Activated gamma-delta T cell (primary cell): ENCODE measurements around the gene TBC1D7.

Experiments used
- DNase-seq: peaks from one replicate; lab custom pipeline; 2025; lab: John Stamatoyannopoulos, UW

TBC1D7 gene

DNA sequence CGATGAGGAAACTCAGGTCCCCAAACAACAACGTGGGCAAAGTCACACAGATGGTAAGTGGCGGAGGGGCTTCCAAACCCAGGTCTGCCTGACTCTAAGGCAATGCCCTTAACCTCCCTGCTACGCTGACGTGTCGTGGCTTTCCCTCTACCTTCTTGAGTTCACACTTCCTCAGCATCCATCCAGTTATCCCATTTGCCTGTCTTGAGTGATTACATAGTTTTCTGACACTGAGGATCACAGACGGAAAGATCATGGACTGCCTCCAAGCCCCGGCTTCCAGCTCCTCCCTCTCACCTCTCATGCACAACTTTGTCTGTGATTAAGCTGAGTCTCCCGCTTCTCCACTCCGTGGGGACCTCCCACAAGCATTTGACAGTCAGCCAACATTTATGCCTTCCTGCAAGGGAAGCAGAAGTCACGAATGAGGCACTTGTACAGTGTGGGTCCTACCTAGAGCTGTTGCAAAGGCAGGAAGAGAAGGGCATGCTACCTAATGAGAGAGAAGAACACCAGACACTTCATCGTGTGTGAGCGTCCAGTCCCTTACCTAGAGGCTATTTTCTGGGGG lies 33.8 kb downstream of the TBC1D7 start:
- DNase-seq = no peak

DNA sequence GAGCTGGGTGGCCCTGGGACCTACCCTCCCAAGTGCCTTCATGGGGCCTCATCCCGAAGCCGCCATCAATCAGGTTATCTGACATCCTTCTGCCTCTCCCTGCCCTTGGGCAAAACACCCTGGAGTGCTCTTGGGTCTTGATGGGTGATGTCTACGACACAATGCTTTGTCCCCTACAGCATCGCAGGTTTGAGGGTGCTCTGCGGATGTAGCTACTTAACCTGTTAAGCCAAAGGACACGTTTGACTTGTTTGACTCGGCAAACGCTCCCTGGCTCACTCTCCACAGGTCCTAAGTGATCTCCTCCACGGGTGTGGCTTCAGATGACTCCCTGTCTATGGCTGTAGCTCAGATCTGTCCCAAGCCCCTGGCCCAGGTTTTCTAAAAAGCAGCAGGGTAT lies 35.6 kb downstream of the TBC1D7 start:
- DNase-seq = no peak

DNA sequence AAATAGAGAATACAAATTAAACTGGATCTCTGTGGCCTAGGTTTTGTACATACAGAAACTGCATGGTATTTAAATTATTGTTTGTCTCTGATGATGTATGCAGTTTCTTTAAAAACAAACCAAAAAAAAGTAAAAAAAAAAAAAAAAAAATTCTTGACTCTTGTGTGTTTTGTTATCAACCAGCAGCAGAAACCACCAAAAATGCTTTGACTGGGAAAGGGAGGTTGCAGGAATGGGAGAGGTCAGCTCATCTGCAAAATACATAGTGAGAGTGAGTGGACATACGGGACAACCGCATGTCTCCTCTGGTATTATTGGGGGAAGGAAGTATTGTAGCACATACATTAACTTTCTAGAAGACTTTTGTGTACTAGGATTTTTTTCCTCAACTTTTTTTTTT lies 38.0 kb downstream of the TBC1D7 start:
- no peak for DNase-seq

DNA sequence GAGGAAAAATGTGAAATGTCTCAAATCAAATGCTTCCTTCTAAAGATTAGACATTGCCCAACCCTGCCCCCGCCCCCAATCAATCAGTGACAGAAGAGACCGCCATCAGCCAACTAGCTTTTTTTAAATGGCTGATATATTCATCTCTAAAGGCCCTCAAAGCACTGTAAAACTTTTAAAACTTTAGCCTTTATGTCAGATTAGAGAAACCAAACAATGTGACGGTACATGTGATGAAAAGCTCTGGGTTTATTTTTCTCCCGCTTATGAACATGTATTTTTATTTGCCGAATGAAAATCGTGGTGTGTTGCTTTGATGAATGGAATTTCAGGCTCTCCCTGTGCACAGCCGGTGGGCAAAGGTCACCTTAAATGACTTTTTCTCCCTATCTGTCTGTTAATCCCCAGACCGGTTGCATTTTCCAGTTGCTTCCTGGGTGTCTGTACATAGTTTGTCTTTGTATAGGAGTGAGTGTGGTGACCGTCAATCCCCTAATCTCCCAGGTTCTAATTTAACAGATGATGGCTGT lies 38.5 kb downstream of the TBC1D7 start:
- DNase-seq = no peak

- no peak for DNase-seq
Measured at GRCh38 chr6:13288969-13289391, 39.4 kb downstream of the TBC1D7 start.

GRCh38 chr6:13288481-13288880 lies 39.9 kb downstream of the TBC1D7 start:
- DNase-seq = no peak

GRCh38 chr6:13287104-13287503 lies 41.2 kb downstream of the TBC1D7 start:
- DNase-seq = no peak

- DNase-seq = no peak
Measured at GRCh38 chr6:13286181-13286580, 42.2 kb downstream of the TBC1D7 start.

- DNase-seq = no peak
Measured at GRCh38 chr6:13285705-13286104, 42.6 kb downstream of the TBC1D7 start.

GRCh38 chr6:13284646-13285045 lies 43.7 kb downstream of the TBC1D7 start:
- no peak for DNase-seq

DNA sequence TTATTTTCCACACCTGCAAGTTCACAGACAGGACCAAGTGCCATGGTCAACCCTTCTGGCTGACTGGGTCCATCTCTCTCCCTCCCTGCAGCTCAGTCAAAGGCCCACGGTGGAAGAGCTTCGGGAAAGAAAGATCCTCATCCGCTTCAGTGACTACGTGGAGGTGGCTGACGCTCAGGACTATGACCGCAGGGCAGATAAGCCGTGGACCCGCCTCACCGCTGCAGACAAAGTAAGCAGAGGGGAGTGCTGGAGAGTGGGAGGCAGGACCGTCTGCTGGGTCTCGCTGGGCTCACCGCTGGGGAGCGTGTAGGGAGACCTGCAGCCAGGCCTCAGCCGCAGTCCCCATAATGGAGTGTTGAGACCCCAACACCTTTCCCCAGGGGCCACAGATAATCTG lies 45.0 kb downstream of the TBC1D7 start:
- DNase-seq = no peak

- DNase-seq = no peak
Measured at GRCh38 chr6:13282393-13283069, 45.8 kb downstream of the TBC1D7 start.

DNA sequence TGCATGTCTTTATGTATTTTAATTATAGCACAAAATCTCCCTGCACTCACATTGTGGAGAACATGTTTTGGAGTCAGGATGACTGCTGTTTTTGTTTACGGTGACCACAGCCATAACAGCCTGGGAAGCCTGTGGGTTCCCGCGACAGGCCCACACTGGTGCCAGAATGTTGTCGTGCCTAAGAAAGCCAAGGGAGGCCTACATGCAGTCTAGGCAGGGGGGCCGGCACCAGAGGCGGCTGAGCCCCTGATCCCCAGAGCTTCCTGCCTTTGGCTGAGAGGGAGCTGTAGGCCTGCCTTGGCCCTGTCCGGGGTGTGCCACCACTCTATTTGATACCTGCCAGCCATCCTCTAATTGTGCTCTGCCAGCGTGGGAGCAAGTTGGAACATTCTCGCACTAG lies 46.7 kb downstream of the TBC1D7 start:
- DNase-seq = no peak

- DNase-seq = no peak
Measured at GRCh38 chr6:13280254-13280653, 48.1 kb downstream of the TBC1D7 start.

DNA sequence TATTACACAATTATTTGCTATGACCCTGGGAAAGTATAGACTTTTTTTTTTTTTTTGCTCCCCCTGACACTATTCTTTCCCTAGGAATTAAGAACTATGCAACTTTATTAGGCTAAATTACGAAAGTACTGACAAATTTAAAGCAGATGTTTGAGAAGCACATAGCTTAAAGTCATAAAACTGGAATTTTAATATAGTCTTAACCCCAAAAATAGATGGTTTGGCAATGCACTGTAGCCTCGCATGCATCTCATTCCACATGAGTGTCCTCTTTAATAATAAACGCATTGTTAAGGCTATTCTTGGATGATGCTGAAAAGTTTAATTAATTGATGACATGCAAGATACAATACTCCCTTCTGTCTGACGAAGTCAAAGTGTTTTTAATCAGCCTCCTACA lies 49.3 kb downstream of the TBC1D7 start:
- DNase-seq = no peak

GRCh38 chr6:13278164-13278563 lies 50.2 kb downstream of the TBC1D7 start:
- no peak for DNase-seq

DNA sequence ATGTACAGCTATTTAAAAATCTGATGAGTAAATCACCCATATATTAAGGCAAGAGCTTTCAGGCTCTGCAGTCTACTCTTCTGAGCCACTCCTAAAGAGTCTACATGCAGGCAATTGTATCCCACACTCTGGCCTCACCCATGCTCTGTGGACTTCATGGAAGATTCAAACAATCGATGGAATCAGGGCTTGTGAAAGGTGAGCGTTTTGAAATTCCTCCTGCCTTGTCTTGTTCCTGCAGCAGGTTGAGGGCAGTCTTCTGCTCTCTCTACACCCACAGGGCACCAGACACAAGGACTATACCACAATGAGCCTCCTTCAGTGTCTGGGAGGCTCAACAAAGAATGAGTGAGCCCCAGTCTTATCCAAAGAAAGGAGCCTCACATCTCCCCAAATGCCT lies 51.1 kb downstream of the TBC1D7 start:
- DNase-seq = no peak

DNA sequence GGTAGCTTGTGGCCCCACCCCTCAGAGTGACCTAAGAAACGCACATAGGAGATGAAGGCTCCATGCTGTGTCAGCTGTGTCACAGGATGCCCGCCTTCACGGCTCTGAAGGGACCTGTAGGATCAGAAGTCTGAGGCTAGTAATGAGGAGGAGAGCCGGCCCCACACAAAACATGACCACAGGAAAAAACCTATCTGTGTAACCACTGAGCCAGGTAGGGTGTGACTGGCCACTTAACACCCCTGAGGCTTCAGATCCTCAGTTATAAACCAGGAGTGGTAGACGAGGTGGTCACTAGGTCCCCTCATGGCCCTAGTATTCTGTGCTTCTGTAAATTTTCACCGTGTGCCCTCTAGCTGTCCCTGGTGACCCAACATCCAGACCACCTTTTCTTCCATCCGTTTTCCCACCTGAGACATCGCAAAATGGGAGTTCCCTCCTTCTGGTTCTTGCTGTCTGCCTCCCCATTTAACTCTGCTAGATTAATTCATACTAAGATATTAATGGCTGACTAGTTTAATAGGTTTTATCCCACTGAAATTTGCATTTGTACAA lies 52.8 kb downstream of the TBC1D7 start:
- DNase-seq = no peak

- no peak for DNase-seq
Measured at GRCh38 chr6:13274707-13275434, 53.5 kb downstream of the TBC1D7 start.

GRCh38 chr6:13273931-13274706 lies 54.2 kb downstream of the TBC1D7 start:
- peak; percentile 14 for DNase-seq

- no peak for DNase-seq
Measured at GRCh38 chr6:13273202-13273930, 55.0 kb downstream of the TBC1D7 start.
